Ramos (cell line): ENCODE data around the gene PRSS36.
"Not testable (repeated sequence)": the region's sequence is repeated elsewhere in the genome, so short reads cannot be mapped to it uniquely, and the experiment has no call there.

Experiments
- in situ Hi-C: fragments of 300-500 bp; cut with MboI; formaldehyde crosslinking; loops from one replicate; pipeline ENCODE4 v1.14.3; 2022; ENCODE audit warnings: low sequenced_read_pairs; ENCODE audit not compliant: unreplicated experiment

Gene PRSS36

GRCh38 chr16:31149894-31150890 is at the start of gene PRSS36:
PRSS36 (minus strand) TSS chr16:31150066; CDS start chr16:31150035, 31 bp downstream.
- in situ Hi-C loops: loop anchor here (25.0 kb wide), 1 partner anchor 712 kb away; the partner anchor contains the start of gene ZNF267

- in situ Hi-C loops: no loop called here
Observed at GRCh38 chr16:31199430-31200041, 49.7 kb upstream of the PRSS36 start.

GRCh38 chr16:31198207-31198882 is 48.5 kb upstream of the PRSS36 start:
- in situ Hi-C loops: no loop called here

- in situ Hi-C loops: no loop called here
Observed at GRCh38 chr16:31196324-31197088, 46.6 kb upstream of the PRSS36 start.

- in situ Hi-C loops: not testable (repeated sequence)
Observed at GRCh38 chr16:31195861-31196260, 46.0 kb upstream of the PRSS36 start.

GRCh38 chr16:31194898-31195297 is 45.0 kb upstream of the PRSS36 start:
- in situ Hi-C loops: no loop called here

- in situ Hi-C loops: no loop called here
Observed at GRCh38 chr16:31193874-31194273, 44.0 kb upstream of the PRSS36 start.

GRCh38 chr16:31192856-31193642 is 43.2 kb upstream of the PRSS36 start:
- in situ Hi-C loops: no loop called here

GRCh38 chr16:31191697-31192428 is 42.0 kb upstream of the PRSS36 start:
- in situ Hi-C loops: no loop called here

- in situ Hi-C loops: no loop called here
Observed at GRCh38 chr16:31190818-31191444, 41.1 kb upstream of the PRSS36 start.

- in situ Hi-C loops: no loop called here
Observed at GRCh38 chr16:31190061-31190460, 40.2 kb upstream of the PRSS36 start.

GRCh38 chr16:31189412-31189778 is 39.5 kb upstream of the PRSS36 start:
- in situ Hi-C loops: no loop called here

GRCh38 chr16:31188450-31189411 is 38.9 kb upstream of the PRSS36 start:
- in situ Hi-C loops: no loop called here

GRCh38 chr16:31187808-31188189 is 37.9 kb upstream of the PRSS36 start:
- in situ Hi-C loops: no loop called here

- in situ Hi-C loops: no loop called here
Observed at GRCh38 chr16:31186930-31187807, 37.3 kb upstream of the PRSS36 start.

GRCh38 chr16:31186176-31186575 is 36.3 kb upstream of the PRSS36 start:
- in situ Hi-C loops: no loop called here
